HG03460 (cell line): ENCODE data around the gene FCGR1A.
"Not testable (repeated sequence)": the region's sequence is repeated elsewhere in the genome, so short reads cannot be mapped to it uniquely, and the experiment has no call there.

Experiments
- ATAC-seq: cut with Tn5 transposase; IDR thresholded peaks from one replicate; pipeline ENCODE4 v1.9.1; 2021; ENCODE audit not compliant: unreplicated experiment

FCGR1A gene

GRCh38 chr1:149775510-149776147 is 6.9 kb upstream of the FCGR1A start:
- ATAC-seq: not testable (repeated sequence)

GRCh38 chr1:149777084-149777483 is 5.4 kb upstream of the FCGR1A start:
- not testable (repeated sequence) for ATAC-seq

DNA sequence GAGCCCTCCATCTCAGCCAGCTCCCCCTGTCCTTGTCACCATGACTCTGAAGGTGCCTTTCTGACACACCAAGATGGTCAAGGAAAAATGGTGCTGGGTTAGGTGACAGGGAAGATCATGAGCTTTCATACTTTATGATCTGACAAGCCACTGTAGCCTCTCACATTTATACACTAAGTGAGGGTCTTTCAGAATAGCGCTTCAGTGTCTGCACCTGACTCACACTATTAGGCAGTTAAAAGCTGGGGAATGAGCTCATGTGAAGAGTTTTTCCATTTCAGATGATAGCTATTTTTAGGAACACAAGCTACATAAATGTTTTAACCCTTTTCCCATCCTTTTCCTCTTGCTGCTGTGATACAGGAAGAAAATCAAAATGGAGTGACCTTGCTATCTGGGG is 4.2 kb upstream of the FCGR1A start:
- ATAC-seq: not testable (repeated sequence)

GRCh38 chr1:149781413-149781984 is 995 bp upstream of the FCGR1A start:
- ATAC-seq: not testable (repeated sequence)

- ATAC-seq: not testable (repeated sequence)
Measured at GRCh38 chr1:149783289-149783688, 795 bp downstream of the FCGR1A start.

DNA sequence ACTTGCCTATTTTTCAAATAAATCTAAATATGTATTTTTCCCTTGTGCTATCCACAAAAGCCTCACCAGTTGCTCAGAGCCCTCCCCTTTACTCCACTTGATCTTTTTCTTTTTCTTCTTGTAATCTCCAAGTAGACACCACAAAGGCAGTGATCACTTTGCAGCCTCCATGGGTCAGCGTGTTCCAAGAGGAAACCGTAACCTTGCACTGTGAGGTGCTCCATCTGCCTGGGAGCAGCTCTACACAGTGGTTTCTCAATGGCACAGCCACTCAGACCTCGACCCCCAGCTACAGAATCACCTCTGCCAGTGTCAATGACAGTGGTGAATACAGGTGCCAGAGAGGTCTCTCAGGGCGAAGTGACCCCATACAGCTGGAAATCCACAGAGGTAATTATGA is 1.4 kb downstream of the FCGR1A start:
- ATAC-seq: not testable (repeated sequence)

GRCh38 chr1:149787688-149788451 is 5.4 kb downstream of the FCGR1A start:
- ATAC-seq: not testable (repeated sequence)

- ATAC-seq: peak; percentile 64
Measured at GRCh38 chr1:149792502-149792901, 10.0 kb downstream of the FCGR1A start.

DNA sequence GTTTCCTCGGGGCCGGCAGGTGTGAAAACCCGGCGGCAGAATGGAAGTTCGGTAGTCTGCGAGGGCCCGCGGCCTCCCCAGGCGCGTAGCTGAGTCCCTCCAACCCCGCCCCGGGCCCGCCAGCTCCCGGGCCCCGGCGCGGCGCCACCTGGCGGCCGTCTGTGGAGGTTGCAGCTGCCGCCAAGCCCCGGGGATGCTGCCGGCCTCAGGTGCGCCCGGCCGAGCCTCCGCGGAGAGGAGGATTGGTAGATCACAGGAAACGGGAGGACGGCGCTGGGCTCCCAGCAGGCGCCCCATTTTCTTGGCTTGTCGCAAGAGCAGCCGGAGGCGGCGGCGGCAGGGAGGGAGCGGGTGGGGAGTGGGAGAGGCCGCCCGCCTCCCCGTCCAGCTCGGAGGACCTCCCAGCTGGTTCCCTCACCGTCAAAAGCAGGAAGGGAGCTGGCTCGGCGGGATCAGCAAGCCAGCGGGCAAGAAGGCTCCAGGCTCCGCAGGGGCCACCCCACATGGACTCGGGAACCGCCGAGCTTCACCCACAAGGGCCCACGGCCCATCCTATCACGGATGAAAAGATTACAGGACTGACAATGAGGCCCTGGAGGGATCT is 10.5 kb downstream of the FCGR1A start:
- peak; percentile 88 for ATAC-seq

DNA sequence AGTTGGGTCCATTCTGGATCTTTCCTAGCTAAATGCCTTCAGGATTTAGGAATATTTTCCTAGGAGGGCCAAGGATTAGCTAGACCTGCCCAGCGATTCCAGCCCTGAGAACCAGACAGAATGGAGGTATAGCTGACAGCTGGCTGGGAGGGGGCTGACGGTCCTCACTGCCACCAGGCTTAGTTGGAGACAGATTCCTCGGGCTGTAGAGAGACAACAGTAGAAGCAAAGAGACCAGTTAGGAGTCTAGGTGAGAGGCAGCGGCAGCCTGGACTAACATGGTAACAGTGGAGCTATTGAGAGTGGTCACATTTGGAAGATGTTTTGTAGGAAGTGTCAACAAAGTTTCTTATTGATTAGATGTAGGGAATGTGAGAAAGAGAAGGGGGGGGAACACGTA is 11.4 kb downstream of the FCGR1A start:
- ATAC-seq: not testable (repeated sequence)

DNA sequence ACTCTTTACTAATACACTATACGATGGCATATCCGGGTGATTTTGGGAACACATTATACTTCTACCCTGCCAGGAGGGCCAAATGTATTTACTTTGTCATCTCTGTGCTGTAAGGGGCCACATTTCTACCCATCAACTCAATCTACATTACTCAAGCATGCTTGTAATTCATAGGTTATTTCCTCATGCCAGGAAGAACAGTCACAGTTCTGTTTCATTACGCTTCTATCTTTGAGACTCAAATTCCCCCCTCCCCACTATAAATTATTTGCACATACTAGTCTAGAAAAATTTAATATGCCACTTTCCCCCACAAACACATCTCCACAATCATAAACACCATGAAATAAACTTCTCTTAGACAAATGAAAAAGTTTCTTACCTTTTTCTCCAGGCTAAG is 19.1 kb downstream of the FCGR1A start:
- ATAC-seq: not testable (repeated sequence)

DNA sequence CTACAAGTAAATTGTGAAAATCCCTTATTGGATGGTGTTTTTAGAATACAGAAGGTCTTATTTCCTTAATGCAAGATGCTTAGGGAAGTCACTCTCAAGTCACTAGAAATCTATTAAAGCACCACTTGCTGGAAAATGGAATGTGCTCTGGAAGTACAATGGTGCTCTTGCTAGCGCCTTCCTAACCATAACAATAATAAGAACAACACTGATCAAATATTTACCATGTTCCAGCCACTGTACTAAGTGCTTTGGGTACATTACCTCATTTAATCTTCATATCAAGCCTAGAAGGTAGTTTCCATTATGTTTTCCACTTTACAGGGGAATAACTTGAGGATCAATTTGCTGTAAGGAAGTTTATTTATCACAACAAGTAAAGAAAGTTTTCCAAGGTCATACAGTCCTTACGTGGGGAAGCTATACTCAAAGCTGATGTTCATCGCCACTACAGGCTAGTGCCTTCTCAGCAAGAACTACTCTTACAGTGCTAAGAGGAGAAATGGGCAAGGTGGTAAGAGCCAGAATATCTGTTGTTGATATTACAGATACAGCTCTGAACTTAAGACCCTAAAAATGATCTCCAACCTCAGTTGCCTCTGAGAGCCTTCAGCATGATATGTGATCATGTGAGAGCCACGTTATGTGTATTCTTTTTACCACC is 22.1 kb downstream of the FCGR1A start:
- ATAC-seq: not testable (repeated sequence)

- not testable (repeated sequence) for ATAC-seq
Measured at GRCh38 chr1:149810697-149811405, 28.4 kb downstream of the FCGR1A start.

DNA sequence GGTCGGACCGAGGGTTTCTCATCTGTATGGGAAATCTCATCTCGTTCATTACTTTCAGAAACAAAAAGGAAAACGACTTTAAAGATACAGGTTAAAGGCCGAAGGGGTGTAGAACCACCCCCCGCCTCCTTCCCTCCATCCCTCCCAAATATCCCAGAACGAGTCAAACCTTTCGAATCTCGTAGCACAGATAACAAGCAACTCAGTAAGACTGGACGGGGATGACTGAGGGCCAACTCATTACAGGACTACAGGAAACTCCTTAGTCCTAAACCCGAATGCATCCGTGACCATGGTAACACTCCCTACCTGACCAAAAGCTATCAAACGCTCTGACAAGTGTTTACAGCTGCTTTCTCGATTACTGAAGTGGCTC is 29.0 kb downstream of the FCGR1A start:
- peak; percentile 21 for ATAC-seq

DNA sequence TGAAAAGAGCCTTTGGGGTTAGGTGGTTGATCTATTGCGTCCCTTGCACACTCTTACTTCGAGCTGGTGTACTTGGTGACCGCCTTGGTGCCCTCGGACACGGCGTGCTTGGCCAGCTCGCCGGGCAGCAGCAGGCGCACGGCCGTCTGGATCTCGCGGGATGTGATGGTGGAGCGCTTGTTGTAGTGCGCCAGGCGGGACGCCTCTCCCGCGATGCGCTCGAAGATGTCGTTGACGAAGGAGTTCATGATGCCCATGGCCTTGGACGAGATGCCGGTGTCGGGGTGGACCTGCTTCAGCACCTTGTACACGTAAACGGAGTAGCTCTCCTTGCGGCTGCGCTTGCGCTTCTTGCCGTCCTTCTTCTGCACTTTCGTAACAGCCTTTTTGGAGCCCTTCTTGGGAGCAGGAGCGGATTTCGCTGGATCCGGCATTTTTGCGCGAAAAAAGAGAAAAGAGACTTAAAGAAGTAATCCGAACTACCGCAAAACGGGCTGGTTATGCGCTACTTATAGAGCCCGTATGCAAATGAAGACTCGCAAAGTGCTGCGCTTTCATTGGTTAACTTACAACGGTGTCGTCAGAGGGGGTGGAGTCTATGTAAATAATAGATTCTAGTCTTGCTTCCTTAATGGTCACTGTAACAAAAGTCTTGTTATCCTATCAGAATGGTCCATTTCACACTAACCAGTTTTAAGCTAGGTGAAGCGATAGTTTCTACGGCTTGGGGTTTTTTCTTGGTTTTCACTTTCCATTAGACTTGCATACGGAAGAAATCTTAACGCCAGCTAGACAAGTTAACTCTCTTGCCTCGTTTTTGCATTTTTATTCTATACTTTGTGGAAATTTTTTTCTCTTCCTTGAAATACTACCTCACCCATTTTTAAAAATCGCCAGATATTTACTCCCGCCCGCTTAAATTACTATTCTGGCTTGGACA is 29.7 kb downstream of the FCGR1A start:
- ATAC-seq: peak; percentile 71

DNA sequence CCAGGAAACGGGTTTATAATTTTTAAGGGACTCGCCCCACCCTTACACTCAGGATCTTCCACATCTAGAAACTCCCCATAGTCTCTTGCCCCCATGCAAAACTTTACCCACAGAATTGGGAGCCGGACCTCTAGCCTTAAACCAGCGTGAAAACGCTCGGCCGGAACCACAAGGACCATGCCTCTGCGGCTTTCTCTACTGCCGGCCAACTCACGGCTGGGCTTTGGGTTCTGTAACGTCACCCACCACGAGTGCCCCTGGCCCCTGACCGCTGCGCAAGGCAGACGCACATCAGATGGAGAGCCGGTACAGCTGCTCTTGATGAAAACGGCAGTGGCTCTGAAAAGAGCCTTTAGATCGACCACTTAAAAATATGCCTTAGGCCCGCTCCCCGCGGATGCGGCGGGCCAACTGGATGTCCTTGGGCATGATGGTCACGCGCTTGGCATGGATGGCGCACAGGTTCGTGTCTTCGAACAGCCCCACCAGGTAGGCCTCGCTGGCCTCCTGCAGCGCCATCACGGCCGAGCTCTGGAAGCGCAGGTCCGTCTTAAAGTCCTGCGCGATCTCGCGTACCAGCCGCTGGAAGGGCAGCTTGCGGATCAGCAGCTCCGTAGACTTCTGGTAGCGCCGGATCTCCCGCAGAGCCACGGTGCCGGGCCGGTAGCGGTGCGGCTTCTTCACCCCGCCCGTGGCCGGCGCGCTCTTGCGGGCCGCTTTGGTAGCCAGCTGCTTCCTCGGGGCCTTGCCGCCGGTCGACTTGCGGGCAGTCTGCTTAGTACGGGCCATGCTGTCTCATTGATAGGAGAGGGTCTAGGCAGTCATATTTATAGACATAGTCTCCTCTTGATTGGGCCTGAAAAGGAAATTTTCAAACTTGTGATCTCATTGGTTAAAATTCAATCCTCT is 30.7 kb downstream of the FCGR1A start:
- ATAC-seq: not testable (repeated sequence)

DNA sequence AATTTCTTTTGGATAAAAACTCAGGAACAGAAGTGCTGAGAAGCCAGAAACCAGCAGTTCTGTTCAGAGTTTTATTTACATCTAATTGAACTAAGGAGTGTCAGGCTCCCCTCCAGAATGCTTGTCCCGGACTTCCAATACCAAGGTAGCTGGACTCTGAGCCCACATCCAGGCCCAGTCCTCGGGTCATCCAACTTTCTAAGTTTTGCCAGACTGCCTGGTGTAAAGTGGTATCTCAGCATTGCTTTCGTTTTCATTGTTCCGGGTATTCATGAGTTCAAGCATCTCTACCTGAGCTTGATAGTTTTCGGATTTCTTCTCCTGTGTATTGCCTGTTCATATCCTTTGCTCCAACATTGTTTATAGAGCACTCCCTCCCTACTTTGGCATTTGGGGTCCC is 37.9 kb downstream of the FCGR1A start:
- not testable (repeated sequence) for ATAC-seq

GRCh38 chr1:149826555-149826954 is 44.1 kb downstream of the FCGR1A start:
- not testable (repeated sequence) for ATAC-seq
